GM13976 (cell line): ENCODE results near the gene MOCOS.
"Not testable (repeated sequence)": the region's sequence is repeated elsewhere in the genome, so short reads cannot be mapped to it uniquely, and the experiment has no call there.

Experiments used
- DNase-seq: peaks from one replicate; pipeline ENCODE4 v3.0.0; 2012; ENCODE audit warnings: low spot score
- CTCF ChIP-seq: IDR thresholded peaks from 2 replicates; pipeline ENCODE4 v1.5.1; 2012; ENCODE audit warnings: borderline replicate concordance, mild to moderate bottlenecking; ENCODE audit not compliant: insufficient read depth; ENCODE audit errors: extremely low read depth, missing control alignments, control extremely low read depth
- in situ Hi-C: fragments of 300-500 bp; cut with MboI; formaldehyde crosslinking; loops from one replicate; pipeline ENCODE4 v1.12.0; 2022; ENCODE audit warnings: low sequenced_read_pairs, mixed read lengths, inconsistent platforms; ENCODE audit not compliant: unreplicated experiment

The MOCOS gene

GRCh38 chr18:36212301-36213171, 25.2 kb downstream of the MOCOS start:
- in situ Hi-C loops, result no loop called here

GRCh38 chr18:36214811-36215210, 27.5 kb downstream of the MOCOS start:
- in situ Hi-C loops, result no loop called here
- no peak for TF ChIP-seq CTCF
- no peak for DNase-seq

More at GRCh38 chr18:36212301-36213171, 25.2 kb downstream of the MOCOS start:
- no peak for DNase-seq
- no peak for TF ChIP-seq CTCF

GRCh38 chr18:36215577-36215976, 28.3 kb downstream of the MOCOS start:
- no peak for DNase-seq
- in situ Hi-C loops, result no loop called here
- no peak for TF ChIP-seq CTCF

GRCh38 chr18:36217348-36217747, 30.1 kb downstream of the MOCOS start:
- TF ChIP-seq CTCF, result no peak
- in situ Hi-C loops, result no loop called here
- DNase-seq, result no peak

- no peak for TF ChIP-seq CTCF
- in situ Hi-C loops, result no loop called here
- no peak for DNase-seq
Measured at GRCh38 chr18:36229188-36229587, 41.9 kb downstream of the MOCOS start.

- DNase-seq, in situ Hi-C loops: not testable (repeated sequence)
Measured at GRCh38 chr18:36240510-36240909, 53.2 kb downstream of the MOCOS start.

GRCh38 chr18:36241831-36242230, 54.5 kb downstream of the MOCOS start:
- DNase-seq, result no peak
- no peak for TF ChIP-seq CTCF
- in situ Hi-C loops, result no loop called here
